Spleen (tissue), 7 donors: ENCODE data around the gene RHOBTB1.

Experiments used
- CTCF ChIP-seq, 11 experiments: fragments of 200-600 bp in 7 of 11; fragments of 450-650 bp in 4 of 11; sonication (generic) in 4 of 11; IDR thresholded peaks in 8 of 11; conservative IDR thresholded peaks in 3 of 11; 1 replicate in 7 of 11; 2 replicates in 4 of 11; pipeline versions ENCODE4 v1.4.0 to v1.8.0; 2016 to 2021; ENCODE audit warnings: antibody characterized with exemption in 11 of 11, inconsistent platforms in 4 of 11, mild to moderate bottlenecking in 1 of 11
- POLR2A ChIP-seq, 3 donors: fragments of 450-650 bp; IDR thresholded peaks; one replicate each; pipeline ENCODE4 v1.5.1; 2017; ENCODE audit warnings: antibody characterized with exemption in 3 of 3, mild to moderate bottlenecking in 1 of 3
- POLR2AphosphoS5 ChIP-seq, 3 donors: sonication (generic); formaldehyde crosslinking; IDR thresholded peaks; one replicate each; pipeline ENCODE4 v1.5.1; 2017; ENCODE audit warnings: antibody characterized with exemption in 3 of 3
- donor health status: DM: no; HTN: no; CAD: no; lungs with moderate emphysema.
- donor health status: DM: no; HTN: no; CAD: no.
- donor health status: DM: no; HTN: no; CAD: no.

GRCh38 chr10:60877777-60878120 is 66.2 kb downstream of the RHOBTB1 start:
- TF ChIP-seq CTCF (IDR thresholded peaks at IDR 0.05 in 8 of 11, conservative IDR thresholded peaks at IDR 0.05 in 3 of 11) (no peak), POLR2A (IDR thresholded peaks at IDR 0.05) (no peak), POLR2AphosphoS5 (IDR thresholded peaks at IDR 0.05) (no peak)
